Astrocyte of the cerebellum (primary cell): Measurements from ENCODE around the gene DNTT.
A peak's percentile ranks its signal among the peaks of the same experiment; 100 is the strongest.

Source experiments
- DNase-seq: peaks from one replicate; pipeline ENCODE4 v3.0.0-alpha.2; 2011; ENCODE audit warnings: low read depth
- H3K4me3 ChIP-seq: 2 replicates; pipeline ENCODE4 v1.5.1; 2011; ENCODE audit warnings: mild to moderate bottlenecking, low read depth, low read length, moderate library complexity
- in situ Hi-C: cut with HindIII; loops from 2 replicates; pipeline ENCODE4 v1.10.0; 2017; ENCODE audit warnings: low sequenced_read_pairs
- TF ChIP-seq, protein P1 (sequence below): IDR thresholded peaks from 2 replicates; pipeline ENCODE4 v1.5.1; 2012; ENCODE audit warnings: low read length, low read depth, moderate library complexity, mild to moderate bottlenecking; ENCODE audit errors: missing control alignments

DNTT gene

DNA sequence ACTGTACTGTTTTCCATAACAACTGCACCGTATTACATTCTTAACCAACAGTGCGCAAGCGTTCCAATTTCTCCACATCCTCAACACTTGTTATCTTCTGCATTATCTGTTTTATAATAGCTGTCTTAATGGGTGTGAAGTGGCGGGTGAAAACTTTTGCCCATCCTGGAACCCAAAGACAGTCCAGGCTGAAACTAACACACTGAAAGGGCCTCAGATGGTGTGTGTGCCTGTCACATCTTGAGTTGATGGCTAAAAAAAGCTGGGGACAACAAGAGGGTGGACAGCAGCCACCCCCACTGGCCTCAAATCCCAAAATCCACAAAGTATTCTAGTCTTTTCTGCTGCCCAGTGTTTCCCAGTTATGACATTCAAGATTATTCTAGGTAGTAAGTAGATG is 35.1 kb downstream of the DNTT start:
- TF ChIP-seq, protein P1, sequence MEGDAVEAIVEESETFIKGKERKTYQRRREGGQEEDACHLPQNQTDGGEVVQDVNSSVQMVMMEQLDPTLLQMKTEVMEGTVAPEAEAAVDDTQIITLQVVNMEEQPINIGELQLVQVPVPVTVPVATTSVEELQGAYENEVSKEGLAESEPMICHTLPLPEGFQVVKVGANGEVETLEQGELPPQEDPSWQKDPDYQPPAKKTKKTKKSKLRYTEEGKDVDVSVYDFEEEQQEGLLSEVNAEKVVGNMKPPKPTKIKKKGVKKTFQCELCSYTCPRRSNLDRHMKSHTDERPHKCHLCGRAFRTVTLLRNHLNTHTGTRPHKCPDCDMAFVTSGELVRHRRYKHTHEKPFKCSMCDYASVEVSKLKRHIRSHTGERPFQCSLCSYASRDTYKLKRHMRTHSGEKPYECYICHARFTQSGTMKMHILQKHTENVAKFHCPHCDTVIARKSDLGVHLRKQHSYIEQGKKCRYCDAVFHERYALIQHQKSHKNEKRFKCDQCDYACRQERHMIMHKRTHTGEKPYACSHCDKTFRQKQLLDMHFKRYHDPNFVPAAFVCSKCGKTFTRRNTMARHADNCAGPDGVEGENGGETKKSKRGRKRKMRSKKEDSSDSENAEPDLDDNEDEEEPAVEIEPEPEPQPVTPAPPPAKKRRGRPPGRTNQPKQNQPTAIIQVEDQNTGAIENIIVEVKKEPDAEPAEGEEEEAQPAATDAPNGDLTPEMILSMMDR, result no peak
- H3K4me3 ChIP-seq, result no peak overlapping the region
- in situ Hi-C loops, result no loop called here
- DNase-seq, result no peak

DNA sequence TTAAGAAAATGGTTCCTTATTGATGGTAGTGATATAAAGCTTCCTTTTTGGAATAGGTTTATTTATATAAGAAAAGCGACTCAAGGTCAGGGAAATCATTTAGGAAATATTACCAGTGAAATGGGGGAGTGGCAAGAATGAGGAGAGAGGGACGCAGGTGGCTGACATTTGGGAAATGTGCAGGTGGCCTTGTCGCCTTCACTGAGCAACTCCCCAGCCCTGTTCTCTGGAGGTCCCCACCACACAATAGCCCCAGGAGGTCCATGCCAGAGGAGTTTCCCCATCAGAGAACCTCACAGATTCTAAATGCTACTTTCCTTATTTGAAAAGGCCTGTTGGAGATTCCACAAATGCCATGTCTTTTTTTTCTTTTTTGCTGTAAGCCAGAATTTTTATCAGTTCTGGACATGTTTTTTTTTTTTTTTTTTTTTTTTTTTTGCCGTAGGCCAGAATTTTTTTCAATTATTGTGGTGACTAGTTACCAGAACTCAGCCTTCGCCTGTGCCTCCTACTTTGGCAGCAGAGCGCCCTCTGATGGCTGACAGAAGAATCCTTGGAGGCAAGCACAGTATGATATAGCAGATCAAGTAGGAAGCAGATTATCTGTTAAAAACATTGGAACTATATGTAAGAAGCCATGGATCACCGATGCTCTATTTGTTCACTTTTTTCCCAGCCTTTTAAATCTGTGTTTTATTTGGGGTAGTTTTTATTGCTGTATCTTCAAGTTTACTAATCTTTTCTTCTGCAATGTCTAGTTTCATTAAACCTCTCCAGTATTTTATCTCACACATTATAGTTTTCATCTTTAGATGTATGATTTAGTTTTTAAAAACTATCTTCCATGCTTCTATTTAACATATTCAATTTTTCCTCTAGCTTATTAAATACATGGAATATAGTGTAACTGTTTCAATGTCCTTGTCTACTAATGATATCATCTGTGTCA is 36.0 kb downstream of the DNTT start:
- H3K4me3 ChIP-seq, result no peak overlapping the region
- TF ChIP-seq, protein P1, result peak; percentile 79
- DNase-seq, result peak; percentile 19
- in situ Hi-C loops, result no loop called here

DNA sequence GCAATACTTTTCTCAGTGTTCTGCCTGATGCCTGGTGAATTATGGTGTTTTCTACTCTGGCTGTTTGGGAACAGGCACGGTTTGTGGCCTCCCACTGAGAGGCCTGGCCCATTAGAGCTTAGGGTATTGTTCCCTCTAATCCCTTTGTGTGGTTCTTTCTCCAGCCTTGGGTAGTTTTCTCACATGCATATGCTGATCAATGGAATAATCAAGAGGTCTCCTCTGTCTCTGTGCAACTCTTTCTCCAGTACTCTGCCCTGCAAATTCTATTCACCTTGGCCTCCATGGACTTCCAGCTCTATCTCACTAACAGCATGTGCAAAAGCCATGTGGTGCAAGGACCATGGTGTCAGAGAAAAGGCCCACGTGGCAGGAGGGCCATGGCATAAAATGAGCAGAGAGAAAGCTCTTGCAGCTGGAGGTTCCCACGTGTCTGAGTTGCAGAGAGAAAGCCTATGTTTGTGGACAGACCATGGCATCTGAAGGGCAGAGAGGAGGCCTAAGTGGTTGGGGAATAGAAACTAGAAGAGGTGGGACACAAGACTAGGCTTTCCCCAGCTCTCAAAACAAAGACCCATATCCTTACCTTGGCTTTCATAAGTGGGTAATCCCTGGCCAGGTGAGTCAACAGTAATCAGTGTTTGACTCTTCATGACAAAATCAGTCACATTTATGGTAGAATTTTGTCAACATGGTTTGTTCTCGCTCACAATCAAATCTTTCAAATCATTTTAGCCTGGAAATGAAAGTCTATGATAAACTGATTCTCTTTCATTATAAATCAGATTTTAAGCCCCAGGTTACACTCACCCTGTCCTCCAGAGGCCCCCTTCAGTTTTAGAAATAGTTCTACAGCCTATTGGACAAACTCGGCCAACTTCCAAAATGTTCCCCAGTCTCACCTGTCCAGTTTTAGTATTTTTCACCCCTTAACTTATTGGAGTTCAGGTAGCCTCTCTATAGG is 37.3 kb downstream of the DNTT start:
- TF ChIP-seq, protein P1, result no peak
- DNase-seq, result no peak
- in situ Hi-C loops, result no loop called here
- H3K4me3 ChIP-seq, result no peak overlapping the region

DNA sequence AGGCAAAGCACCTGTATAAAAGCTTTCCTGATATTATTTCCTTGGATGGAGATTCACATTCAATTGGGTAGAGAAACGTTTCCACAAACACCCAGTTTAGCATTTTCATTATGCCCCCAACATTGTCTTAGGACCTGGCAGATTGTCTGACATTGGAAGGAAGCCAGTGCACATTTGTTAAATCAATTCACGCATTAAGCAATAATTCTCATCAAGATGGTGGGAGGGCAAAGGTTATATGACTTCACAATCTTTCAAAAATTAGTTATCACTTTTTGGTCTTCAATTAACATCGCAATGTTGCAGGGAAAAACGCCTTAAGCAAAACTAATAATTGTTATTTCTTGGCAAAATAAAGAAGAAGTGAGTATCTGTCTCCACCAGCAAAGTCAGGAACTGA is 38.2 kb downstream of the DNTT start:
- in situ Hi-C loops, result no loop called here
- no peak for DNase-seq
- TF ChIP-seq, protein P1, result no peak
- H3K4me3 ChIP-seq, result no peak overlapping the region

DNA sequence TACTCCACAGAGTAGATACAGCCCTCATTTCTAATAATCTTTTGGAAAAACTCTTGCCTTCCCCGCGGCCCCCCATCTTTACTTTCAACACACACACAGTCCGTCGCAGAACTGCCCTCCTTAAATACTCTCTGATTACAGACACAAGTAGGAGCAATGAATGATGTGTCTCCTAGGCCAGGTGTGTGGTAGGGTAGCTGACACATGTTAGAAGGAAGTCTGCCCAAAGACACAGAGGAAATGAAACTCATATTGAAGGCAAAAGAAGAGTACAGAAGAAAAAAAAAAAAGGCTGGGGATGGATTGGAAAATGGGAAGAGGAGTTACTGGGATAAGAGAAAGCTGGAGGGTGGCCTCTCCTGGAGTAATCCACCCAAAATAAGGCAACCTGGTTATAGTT is 39.9 kb downstream of the DNTT start:
- TF ChIP-seq, protein P1, result no peak
- in situ Hi-C loops, result no loop called here
- no peak overlapping the region for H3K4me3 ChIP-seq
- DNase-seq, result no peak

DNA sequence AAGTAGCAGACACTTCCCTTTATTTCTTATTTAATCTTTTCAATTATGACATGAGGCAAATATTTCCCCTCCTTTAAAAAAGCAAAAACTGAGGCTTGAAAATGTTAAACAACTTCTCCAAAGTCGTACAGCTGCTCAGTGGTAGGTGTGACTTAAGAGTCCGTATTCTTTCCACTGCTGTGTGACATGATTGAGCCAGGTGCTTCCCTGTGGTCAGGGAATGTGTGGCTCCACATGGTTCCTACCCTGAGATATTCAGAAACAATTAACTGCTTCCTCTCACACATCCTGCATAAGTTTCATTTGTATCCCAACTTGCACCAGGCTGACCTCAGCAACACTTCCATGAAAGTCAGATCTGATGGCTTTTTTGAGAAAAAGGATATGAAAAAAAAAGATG is 41.0 kb downstream of the DNTT start:
- H3K4me3 ChIP-seq, result no peak overlapping the region
- TF ChIP-seq, protein P1, result no peak
- DNase-seq, result no peak
- in situ Hi-C loops, result no loop called here
